Retinal pigment epithelial cell (primary cell): Measurements from ENCODE around the gene LAMTOR1.

Experiments
- DNase-seq: peaks from one replicate; pipeline ENCODE4 v3.0.0-alpha.2; 2010; ENCODE audit warnings: low read depth
- H3K4me3 ChIP-seq: 2 replicates; pipeline ENCODE4 v1.5.1; 2011; ENCODE audit warnings: mild to moderate bottlenecking, low read length, control low read depth, moderate library complexity
- CTCF ChIP-seq: conservative IDR thresholded peaks from 2 replicates; pipeline ENCODE4 v1.5.1; 2011; ENCODE audit warnings: low read depth, low read length, control low read depth, inconsistent platforms

The LAMTOR1 gene

GRCh38 chr11:72127923-72128322 lies 24.8 kb upstream of the LAMTOR1 start:
- no peak overlapping the region for H3K4me3 ChIP-seq
- no peak for TF ChIP-seq CTCF
- DNase-seq = no peak

GRCh38 chr11:72125956-72126355 lies 22.9 kb upstream of the LAMTOR1 start:
- H3K4me3 ChIP-seq = no peak overlapping the region
- no peak for DNase-seq
- TF ChIP-seq CTCF = no peak

GRCh38 chr11:72124046-72124445 lies 20.9 kb upstream of the LAMTOR1 start:
- no peak for DNase-seq
- no peak for TF ChIP-seq CTCF

GRCh38 chr11:72123117-72123653 lies 20.1 kb upstream of the LAMTOR1 start:
- DNase-seq = no peak
- TF ChIP-seq CTCF = no peak
- no peak overlapping the region for H3K4me3 ChIP-seq

More at GRCh38 chr11:72124046-72124445, 20.9 kb upstream of the LAMTOR1 start:
- no peak overlapping the region for H3K4me3 ChIP-seq

- no peak overlapping the region for H3K4me3 ChIP-seq
- no peak for TF ChIP-seq CTCF
- no peak for DNase-seq
These were observed 19.5 kb upstream of the LAMTOR1 start for GRCh38 chr11:72122607-72123006.

GRCh38 chr11:72120930-72121329 lies 17.8 kb upstream of the LAMTOR1 start:
- no peak for DNase-seq
- TF ChIP-seq CTCF = no peak
- no peak overlapping the region for H3K4me3 ChIP-seq

GRCh38 chr11:72119198-72119597 lies 16.1 kb upstream of the LAMTOR1 start:
- TF ChIP-seq CTCF = no peak
- DNase-seq = no peak
- H3K4me3 ChIP-seq = no peak overlapping the region
